Fibroblast of skin of abdomen (primary cell): Measurements from ENCODE around the gene TUBB4B.
"Not testable (repeated sequence)": the region's sequence is repeated elsewhere in the genome, so short reads cannot be mapped to it uniquely, and the experiment has no call there.

Experiments
- DNase-seq: peaks from one replicate; pipeline ENCODE4 v3.0.0-alpha.2; 2013

Gene TUBB4B

GRCh38 chr9:137237759-137238726 is 3.0 kb upstream of the TUBB4B start:
- no peak for DNase-seq

- not testable (repeated sequence) for DNase-seq
These were observed 1.4 kb upstream of the TUBB4B start for GRCh38 chr9:137239541-137240200.

- peak; percentile 61 for DNase-seq
These were observed 708 bp upstream of the TUBB4B start for GRCh38 chr9:137240318-137240840.

- peak; percentile 48 for DNase-seq
These were observed 592 bp downstream of the TUBB4B start for GRCh38 chr9:137241490-137242268.

GRCh38 chr9:137242269-137243203 is 1.4 kb downstream of the TUBB4B start:
- DNase-seq, result no peak

GRCh38 chr9:137243266-137243625 is 2.2 kb downstream of the TUBB4B start:
- DNase-seq, result not testable (repeated sequence)

GRCh38 chr9:137243626-137244485 is 2.8 kb downstream of the TUBB4B start:
- no peak for DNase-seq

GRCh38 chr9:137244486-137245449 is 3.7 kb downstream of the TUBB4B start:
- DNase-seq, result no peak

- DNase-seq, result no peak
These were observed 4.6 kb downstream of the TUBB4B start for GRCh38 chr9:137245450-137246421.

GRCh38 chr9:137247135-137247915 is 6.2 kb downstream of the TUBB4B start:
- no peak for DNase-seq

GRCh38 chr9:137247916-137248175 is 6.8 kb downstream of the TUBB4B start:
- no peak for DNase-seq

GRCh38 chr9:137250329-137251193 is 9.5 kb downstream of the TUBB4B start:
- DNase-seq, result no peak

GRCh38 chr9:137251194-137251461 is 10.0 kb downstream of the TUBB4B start, which contains the start of gene STPG3:
TSS of gene STPG3 (plus strand) at chr9:137251286. CDS start at chr9:137251287, 1 bp downstream.
- DNase-seq, result no peak

- no peak for DNase-seq
These were observed 10.6 kb downstream of the TUBB4B start for GRCh38 chr9:137251490-137252268.

GRCh38 chr9:137252555-137253506 is 11.7 kb downstream of the TUBB4B start:
- no peak for DNase-seq
